Mammary microvascular endothelial cell (primary cell): ENCODE data around the gene RNASEH1. TPM values are rescaled to one million over a fixed set of nuclear protein-coding genes. Genes with fewer than 3 reads are reported as not detected.

ENCODE experiments used
- total RNA-seq: library from RNA; depleted of rRNA; stranded (reverse); fragments of >200 nt; gene quantifications from 2 replicates; pipeline ENCODE4 v1.2.3, GENCODE V29; 2015

Gene RNASEH1, protein sequence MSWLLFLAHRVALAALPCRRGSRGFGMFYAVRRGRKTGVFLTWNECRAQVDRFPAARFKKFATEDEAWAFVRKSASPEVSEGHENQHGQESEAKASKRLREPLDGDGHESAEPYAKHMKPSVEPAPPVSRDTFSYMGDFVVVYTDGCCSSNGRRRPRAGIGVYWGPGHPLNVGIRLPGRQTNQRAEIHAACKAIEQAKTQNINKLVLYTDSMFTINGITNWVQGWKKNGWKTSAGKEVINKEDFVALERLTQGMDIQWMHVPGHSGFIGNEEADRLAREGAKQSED
- total RNA-seq, result 30.7 and 33.5 TPM in 2 replicates

DNA sequence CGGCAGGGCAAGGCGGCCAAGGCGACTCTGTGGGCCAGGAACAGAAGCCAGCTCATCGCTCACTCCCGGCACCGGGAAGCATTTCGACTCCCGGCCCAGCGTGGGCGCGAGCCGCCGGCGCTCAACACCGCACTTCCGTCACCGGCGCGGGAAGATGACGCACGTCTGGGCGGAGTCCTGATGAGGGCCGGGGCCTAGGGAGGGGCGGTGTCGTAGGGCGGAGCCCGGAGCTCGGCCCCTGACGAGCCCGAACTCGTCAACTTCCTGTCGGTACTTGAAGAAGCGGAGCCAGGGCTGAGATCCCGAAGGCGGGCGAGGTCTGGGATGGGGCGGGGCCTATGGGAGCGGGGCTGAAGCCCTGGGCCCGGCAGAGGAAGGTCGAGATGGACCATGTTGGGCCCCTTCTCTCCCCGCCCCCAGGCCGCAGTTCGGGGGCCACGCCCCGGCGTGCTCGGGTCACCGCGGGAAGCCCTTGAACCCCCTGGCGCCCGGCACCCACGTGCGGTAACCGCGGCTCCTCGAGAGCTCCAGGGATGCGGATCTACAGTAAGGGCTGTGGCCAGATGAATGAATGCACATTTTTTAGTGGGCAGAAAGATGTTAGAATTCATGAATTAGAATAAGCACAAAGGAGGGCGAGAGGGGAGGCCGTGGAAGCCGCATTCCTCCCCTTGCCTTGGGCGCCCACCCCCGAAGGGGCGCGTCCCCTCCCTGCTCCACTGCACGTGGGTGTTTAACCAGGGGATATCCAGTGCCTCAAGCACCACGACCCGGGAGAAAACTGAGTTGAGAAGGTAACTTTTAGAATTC is at the start of gene RNASEH1:
TSS of gene RNASEH1 (minus strand) at position 129 of the 810 bp plus-strand sequence. CDS start at position 56, 73 bp downstream.

DNA sequence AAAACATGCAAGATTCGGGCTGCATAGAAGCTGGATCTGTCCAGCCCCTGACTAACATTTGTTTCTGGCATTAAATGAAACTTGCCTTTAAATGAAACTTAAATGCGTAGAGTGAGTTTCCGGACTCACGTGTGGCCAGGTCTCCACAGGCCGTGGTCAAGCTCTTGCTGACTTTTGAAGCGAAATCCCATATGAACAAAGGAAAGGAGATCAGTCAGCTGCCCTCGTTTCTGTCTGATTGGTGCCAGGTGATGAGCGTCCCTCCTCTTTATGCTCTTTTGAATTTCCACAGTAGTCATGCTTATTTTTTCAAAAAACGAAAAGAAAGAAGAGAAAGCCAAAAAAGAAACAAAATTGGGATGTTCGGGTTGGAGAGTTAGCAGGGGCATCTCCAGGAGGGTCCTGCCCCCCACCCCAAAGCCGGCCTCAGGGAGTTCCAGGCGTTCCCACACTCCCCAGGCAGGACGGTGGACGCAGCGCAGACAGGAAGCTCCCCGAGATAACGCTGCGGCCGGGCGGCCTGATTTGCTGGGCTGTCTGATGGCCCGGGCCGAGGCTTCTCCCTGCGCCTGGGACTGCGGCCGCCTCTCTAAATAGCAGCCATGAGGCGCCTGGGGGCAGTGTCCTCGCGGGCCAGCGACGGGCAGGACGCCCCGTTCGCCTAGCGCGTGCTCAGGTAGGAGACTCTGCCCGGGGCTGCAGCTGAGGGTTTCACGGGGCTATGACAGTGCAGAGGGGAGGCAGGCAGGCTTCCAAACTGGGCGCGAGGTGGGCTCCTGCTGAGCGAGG is 36.6 kb upstream of the RNASEH1 start, which contains the start of gene COLEC11:
TSS of gene COLEC11 (plus strand) at position 620 of the 789 bp plus-strand sequence. CDS start 9,229 bp downstream, outside the sequence.

DNA sequence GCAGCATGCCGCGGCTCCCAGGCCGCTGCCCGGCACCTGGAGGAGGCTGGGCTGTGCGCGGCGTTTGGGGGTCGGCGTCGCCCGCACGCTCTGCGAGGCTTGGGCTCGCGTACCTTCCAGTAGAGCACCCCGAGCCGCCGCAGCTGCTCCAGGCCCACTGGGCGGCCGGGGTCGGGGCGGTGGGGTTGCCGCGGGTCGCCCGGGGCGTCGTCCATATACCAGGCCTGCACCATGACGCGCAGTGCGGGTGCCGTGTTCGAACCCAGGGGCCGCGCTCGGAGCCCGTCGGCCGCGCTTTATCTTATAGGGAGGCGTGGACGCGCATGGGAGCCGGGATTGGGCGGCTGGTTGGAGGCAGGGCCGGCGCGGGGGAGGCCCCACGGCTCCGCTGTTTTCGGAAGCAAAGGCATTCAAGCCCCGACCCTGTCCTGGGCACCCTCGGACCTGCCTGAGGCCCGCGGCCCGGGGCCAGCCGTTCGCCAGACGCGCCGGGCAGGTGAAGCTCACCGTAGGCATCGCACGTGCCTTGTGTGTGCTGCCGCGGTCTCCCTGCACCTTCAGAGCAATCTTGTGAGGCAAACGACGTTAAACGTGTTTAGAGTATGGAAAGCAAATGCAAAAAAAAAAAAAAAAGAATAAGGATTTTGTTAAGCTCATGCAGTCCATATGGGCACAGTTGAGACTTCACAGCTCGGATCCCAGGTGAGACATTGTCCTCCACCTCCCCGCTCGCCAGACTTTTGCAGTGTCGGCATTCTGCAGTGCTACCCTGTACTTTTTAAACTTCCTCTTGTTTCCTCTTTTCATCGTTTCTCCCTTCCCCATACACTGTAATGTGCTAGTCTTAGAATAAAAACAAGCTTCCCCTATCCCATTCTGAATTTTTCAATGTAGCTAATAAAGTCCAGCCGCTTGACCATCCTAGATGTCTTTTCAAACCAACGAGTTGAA is 38.6 kb downstream of the RNASEH1 start, which contains the start of gene ADI1:
TSS of gene ADI1 (minus strand) at position 277 of the 951 bp plus-strand sequence. CDS start at position 233, 44 bp downstream.

Other genes starting within 250 kb of the RNASEH1 start
- gene EIPR1, start 180.5 kb downstream of the RNASEH1 start, total RNA-seq, result 58.8 and 62.1 TPM in 2 replicates
- gene TRAPPC12, start 178.6 kb downstream of the RNASEH1 start, total RNA-seq, result 34.3 and 34.5 TPM in 2 replicates
- 57.0 and 59.0 TPM in 2 replicates for gene ADI1, start 38.8 kb downstream of the RNASEH1 start, total RNA-seq
- gene RPS7, start 16.9 kb upstream of the RNASEH1 start, total RNA-seq, result 4,308 and 4,519 TPM in 2 replicates
- 0.25 TPM in 1 of 2 replicates, not detected in the other for gene COLEC11, start 36.8 kb upstream of the RNASEH1 start, total RNA-seq
- gene ALLC, start 99.9 kb upstream of the RNASEH1 start, total RNA-seq, result not detected in 2 replicates
- 0.60 TPM in 1 of 2 replicates, not detected in the other for gene DCDC2C, start 145.2 kb upstream of the RNASEH1 start, total RNA-seq